HG03196 (cell line): ENCODE measurements around the gene NET1.

ENCODE experiments used
- ATAC-seq: cut with Tn5 transposase; IDR thresholded peaks from one replicate; pipeline ENCODE4 v1.9.1; 2021; ENCODE audit not compliant: unreplicated experiment

NET1 gene

GRCh38 chr10:5441106-5441505 is 28.7 kb downstream of the NET1 start:
- ATAC-seq, result no peak

GRCh38 chr10:5442065-5442989 is 30.0 kb downstream of the NET1 start:
- no peak for ATAC-seq

GRCh38 chr10:5442990-5443370 is 30.6 kb downstream of the NET1 start:
- peak; percentile 36 for ATAC-seq

GRCh38 chr10:5443429-5443828 is 31.1 kb downstream of the NET1 start:
- peak; percentile 64 for ATAC-seq

GRCh38 chr10:5445006-5445405 is 32.6 kb downstream of the NET1 start:
- ATAC-seq, result no peak

GRCh38 chr10:5446390-5446926 is 34.1 kb downstream of the NET1 start:
- ATAC-seq, result peak; percentile 41

- ATAC-seq, result no peak
Observed at GRCh38 chr10:5447056-5447455, 34.7 kb downstream of the NET1 start.

GRCh38 chr10:5447611-5448071 is 35.3 kb downstream of the NET1 start:
- ATAC-seq, result peak; percentile 46

GRCh38 chr10:5448333-5449001 is 36.1 kb downstream of the NET1 start:
- no peak for ATAC-seq

GRCh38 chr10:5449227-5449626 is 36.9 kb downstream of the NET1 start:
- no peak for ATAC-seq

GRCh38 chr10:5449823-5450222 is 37.5 kb downstream of the NET1 start:
- ATAC-seq, result no peak

GRCh38 chr10:5450605-5451384 is 38.4 kb downstream of the NET1 start:
- ATAC-seq, result no peak

- no peak for ATAC-seq
Observed at GRCh38 chr10:5453749-5454489, 41.6 kb downstream of the NET1 start.

- no peak for ATAC-seq
Observed at GRCh38 chr10:5456563-5456962, 44.2 kb downstream of the NET1 start.

GRCh38 chr10:5457741-5458140 is 45.4 kb downstream of the NET1 start:
- ATAC-seq, result no peak

GRCh38 chr10:5458425-5458824 is 46.1 kb downstream of the NET1 start:
- ATAC-seq, result no peak

- ATAC-seq, result no peak
Observed at GRCh38 chr10:5458949-5459747, 46.8 kb downstream of the NET1 start.

GRCh38 chr10:5460468-5461202 is 48.3 kb downstream of the NET1 start:
- no peak for ATAC-seq

- no peak for ATAC-seq
Observed at GRCh38 chr10:5461203-5461588, 48.8 kb downstream of the NET1 start.
